HG02852 (cell line): ENCODE data around the gene LMF1.
"Not testable (repeated sequence)": the region's sequence is repeated elsewhere in the genome, so short reads cannot be mapped to it uniquely, and the experiment has no call there.

Experiments used
- ATAC-seq: cut with Tn5 transposase; IDR thresholded peaks from one replicate; pipeline ENCODE4 v1.9.1; 2021; ENCODE audit warnings: mild to moderate bottlenecking, moderate library complexity; ENCODE audit not compliant: unreplicated experiment

The LMF1 gene

DNA sequence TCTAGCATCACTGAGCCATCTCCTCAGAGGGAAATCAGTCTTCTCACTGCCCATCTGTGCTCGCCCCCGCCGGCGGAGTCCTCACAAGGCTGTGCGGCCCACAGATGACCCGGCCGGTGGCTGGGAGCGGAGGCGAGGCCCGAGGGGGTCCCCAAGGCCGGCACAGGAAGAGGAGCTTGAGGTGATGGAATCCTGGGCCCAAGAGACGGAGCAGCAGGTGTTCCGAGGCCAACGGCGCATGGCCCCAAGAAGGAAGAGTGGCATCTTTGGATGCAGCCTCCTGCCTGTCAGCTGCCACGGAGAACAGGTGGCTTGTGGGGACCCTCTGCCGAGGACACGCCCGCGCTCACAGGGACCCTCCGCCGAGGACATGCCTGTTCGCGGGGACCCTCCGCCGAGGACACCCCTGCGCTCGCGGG is 97.5 kb downstream of the LMF1 start:
- no peak for ATAC-seq

DNA sequence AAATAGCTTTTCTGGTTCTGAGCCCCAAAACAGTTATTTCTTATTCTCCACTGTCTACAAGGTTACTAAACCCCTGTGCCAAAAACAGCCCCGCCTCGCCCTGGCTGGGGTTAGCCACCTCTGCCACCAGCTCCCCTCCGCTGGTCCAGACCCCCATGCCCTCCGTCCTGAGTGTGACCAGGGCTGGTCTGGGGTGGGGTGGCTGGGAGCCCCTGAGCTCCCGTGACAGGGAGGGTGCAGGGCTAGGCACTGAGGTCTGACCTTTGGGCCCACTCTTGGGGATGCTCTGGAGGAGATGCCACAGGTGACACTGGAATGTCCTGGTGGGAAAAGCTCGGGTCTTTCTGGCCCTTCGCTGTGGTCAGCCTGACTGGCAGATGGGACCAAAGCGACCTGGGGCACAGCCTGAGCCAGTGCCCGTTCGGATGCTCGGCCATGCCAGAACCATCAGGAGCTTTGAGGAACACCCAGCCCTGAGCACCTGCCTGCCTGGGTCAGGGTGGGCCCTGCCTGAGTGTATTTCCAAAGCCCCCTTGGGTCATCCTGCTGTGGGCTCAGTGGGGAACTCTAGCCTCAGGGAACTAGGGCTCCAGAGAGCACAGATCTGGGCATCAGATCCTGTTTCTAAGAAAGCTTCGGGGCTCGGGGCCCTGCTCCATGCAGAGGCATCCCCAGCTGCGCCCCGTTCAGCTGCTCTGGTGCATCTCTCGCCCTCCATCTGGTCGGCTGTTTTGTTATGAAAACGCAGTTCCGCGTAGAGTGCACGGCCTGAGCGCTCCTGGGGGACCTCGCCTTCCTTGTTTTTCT is 98.1 kb downstream of the LMF1 start:
- ATAC-seq = no peak

DNA sequence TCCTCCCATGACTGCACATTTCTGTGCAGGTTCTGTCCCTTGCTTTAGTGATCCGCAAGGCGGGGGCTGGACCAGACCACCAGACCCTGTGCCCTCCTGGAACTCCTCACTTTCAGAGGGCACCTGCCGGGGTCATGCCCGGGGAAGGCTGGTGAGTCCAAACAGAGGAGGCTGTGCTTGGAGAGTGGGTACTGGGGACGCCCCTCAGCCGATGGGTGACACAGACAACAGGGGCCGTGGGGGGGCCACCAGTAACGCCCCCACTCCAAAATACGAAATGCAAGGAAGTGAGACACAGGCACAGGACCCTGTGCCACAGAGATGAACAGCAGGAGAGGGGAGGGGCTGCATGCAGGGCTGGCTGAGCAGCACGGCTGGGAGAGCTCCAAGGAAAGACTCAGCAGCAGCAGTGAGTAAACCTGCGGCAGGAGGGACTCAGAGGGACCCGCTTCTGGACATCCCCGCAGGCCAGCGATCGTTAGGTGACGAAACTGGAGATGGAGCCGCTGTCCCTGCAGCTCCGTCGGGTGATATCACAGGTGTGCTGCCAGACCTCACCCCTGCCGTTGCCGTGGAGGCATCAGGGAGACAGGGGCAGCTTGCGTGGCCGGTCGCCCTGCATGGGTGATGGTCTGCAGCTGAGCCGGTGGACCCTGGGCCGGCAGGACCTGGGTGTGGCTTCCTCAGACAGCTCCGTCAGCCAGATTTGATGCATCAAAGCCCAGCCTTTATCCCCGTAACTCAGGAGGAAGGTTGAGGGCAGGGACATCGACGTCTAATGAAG is 99.0 kb downstream of the LMF1 start:
- ATAC-seq = no peak

DNA sequence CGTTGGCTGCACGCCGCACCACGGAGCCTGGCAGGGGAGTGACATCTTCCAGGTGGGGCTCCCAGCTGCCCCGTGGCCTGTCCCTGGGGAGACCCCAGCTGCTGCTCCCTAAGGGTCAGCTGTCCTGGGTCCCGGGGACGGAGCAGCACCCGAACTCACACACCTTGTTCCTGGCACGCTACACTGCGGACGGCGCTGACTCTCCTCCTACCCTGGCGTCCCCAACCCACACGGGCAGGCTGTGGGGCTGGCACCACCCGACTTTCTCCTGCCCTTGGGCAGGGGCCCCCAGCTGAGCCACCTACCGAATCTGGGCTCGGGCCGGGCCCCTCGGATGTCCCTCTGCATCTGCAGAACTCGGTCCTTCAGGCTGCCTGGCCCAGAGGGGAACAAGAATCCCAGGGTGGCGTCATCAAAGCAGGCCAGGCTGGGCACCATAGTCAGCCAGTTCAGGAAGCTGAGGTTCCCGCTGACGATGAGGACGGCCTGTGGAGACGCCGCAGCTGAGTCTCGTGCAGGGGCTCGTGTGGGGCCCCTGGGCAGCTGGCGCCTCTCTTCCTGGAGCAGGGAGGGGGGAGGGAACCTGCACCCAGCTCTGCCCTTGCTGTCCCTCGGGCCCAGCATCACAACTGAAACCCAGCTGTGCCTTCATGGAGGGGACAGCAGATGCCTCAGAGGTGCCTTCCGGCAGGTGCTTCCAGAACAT is 99.8 kb downstream of the LMF1 start:
- ATAC-seq = no peak

DNA sequence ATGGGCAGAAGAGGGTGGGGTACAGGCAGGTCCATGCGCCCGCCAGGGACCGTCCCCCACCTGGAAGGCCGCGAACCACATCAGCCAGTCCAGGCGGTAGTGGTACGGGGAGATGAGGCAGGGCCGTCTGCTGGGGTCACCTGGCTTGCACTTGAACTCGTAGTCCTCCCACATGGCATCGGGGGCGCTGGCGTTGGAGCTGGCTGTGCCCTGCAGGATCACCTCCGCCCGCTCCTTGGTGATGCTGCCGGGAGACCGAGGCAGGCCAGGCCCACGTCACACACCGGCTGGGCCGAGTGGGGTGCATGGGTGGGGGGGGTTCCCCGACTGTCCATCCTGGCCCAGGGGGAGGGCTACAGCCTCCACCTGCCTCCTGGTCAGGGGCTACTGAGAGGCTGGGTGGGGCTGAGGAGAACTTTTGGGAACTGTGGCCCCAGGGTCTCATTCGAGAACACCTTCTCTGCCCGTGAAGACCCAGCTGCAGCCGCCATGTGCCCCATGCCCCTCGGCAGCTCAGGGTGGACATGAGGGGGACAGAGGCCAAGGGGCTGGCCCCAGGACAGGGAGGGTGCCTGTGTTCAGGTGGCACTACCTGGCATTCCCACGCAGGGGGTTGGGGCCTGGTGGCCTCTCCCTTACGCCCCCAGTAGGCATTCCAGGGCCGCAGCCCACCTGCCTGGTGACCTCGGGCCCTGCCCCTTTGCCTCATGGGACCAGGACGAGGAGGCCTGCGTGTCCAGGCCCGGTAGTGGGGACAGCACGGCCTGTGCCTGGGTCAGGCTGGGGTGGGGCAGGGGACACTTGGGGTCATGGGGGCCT is 100.8 kb downstream of the LMF1 start:
- no peak for ATAC-seq

DNA sequence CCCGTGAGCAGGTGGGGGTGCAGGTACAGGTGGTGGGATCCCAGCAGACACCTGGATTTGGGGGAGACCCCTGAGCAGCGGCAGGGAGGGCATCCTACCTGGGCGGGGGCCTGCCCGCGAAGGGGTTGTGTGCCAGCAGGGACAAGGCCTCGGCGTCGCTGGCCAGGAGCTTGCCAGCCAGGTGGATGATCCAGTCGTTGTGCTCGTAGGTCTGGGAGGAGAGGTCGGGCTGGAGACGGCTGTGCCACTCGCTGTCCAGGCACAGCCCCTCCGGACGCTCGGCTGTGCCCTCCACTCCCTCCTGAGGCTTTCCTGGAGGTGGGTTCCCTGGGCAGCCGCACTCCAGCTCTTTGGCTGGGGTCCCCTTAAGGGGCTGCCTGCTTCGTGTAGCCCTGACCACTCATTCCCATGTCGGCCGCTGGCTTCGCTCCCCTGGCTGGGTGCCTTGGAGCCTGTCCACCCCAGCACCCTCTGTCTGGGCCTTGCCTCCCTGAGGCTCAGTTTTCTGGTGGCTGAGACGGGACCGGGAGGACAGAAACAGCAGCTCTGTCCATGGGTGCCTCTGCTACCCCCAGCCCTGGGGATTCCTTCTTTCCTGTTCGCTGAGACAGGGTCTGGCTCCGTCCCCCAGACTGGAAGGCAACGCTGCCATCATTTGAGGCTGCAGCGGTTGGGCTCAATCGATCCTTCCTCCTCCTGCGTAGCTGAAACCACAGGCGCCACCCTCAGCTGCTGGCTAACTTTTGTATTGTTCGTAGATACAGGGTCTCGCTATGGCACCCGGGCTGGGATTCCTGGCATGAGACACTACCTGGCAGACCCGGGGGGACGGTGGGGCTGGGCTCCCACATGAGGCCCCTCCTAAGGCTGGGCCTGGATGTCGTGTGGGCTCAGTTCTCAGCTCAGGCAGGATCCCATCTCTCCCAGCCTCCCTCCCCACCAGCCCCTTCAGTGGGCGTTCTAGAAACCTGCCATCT is 101.7 kb downstream of the LMF1 start:
- ATAC-seq = no peak

DNA sequence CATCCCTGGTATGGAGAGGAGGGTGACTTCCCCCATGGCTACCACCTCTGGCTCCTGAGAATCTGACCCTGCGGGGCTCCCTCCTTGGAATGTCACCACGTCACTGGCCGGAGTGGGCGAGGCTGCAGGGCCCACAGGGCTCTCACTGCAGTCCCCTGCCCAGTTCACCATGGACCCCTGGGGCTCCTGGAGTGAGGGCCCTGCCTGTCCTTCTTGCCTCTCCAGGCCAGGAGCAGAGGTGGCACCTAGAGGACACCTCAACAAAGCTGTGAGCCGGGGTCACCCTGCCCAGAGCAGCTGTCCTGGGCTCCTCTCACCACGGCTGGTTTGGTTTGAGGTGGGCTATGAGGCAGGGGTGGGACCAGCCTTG is 102.4 kb downstream of the LMF1 start:
- ATAC-seq = no peak

DNA sequence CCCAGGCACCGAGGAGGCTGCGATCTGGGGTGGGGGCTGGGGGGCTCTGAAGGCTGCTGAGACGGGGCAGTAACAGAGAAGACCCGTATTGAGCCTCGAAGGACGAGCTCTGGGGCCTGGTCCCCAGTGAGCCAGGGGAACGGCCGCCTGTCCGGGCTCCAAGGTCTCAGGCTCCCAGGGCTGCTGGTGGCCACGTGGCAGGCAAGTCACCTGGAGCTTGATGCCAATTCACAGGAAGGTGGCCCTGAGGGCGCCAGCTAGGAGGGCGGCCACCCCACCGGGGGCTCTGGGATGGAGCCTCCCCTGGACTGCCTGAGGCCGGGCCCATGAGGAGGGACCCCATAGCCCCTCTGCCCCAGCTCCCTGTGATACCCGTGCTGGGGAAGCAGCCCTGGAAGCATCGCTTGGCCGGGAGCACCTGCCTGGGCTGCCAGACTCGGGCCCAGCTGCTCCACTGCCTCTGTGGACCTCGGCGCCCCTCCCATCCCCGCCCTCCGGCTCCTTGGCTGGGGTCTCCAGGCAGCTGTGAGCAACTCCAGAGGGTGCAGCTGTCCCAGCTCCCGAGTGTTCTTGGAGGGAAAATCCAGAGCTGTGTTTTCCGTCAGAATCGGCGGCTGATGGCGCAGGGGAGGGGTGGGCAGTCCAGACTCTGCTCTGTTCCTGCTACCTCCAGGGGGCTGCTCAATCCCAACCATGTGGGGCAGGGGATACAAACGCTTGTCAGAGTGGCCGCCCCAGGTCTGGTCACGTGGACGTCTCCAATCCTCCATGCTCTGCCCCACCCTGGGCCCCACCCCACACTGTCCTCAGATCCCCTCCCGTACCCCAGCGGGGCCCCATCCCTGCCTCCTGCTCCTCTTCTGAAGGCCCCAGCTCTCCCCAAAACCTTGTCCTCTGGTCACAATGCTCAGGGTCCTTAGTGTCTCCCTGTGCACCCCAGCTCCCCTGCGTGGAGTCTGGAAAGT is 103.1 kb downstream of the LMF1 start:
- ATAC-seq = no peak

DNA sequence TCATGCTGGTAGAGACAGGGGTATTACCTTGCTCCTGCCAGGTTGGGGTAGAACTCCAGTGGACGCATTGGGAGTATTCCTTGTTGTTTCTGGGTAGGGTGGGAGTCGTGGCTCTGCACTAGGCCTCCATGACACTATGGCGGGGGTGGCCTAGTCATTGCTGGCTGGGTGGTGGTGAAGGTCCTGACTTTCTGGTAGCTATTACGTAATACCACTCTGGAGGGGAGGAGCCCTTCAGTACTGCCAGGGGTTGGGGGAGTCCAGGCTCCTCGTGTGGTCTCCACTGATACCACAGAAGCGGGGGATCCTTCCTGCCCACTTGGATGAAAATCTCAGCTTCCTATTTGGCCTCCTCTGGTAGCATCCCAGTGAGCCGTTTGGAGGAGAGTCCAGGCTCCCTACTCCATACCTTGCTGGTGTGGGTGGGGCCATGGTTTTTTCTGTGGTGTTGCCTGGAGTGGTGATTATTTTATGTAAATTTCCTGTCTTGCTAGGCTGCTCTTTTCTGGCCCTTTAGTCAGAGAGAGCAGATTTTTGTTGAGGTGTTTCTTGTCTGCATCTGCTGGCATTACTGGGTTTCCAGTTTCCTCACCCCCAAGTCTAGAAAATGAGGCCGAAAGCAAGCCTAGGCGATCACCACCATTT is 104.4 kb downstream of the LMF1 start:
- ATAC-seq = no peak

DNA sequence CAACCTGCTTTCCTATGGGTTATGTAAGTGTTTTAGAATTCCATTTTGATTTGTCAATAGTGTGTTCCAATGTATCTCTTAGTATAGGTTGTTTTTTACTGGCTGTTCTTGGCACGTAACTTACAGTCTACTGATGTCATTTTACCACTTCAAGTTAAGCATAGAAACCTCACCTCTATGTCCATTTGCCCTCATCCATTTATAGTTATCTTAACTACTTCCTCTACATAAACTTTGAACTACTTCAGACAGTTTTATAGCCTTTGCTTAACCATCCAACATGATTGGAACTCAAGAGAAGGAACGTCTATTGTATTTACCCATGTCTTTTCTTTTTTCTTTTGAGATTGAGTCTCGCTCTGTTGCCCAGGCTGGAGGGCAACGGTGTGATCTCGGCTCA is 105.8 kb downstream of the LMF1 start:
- ATAC-seq = no peak

DNA sequence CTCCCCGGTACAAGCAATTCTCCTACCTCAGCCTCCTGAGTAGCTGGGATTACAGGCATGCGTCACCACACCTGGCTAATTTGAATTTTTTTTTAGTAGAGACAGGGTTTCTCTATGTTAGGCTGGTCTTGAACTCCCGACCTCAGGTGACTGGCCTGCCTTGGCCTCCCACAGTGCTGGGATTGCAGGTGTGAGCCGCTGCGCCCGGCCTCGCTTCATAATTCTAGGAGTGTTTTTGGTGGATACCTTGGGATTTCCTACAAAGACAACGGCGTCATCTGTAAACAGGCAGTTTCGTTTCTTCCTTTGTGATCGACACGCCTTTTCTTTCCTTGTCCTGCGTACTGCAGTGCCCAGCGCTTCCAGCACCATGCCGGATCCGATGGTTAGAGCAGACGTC is 109.3 kb downstream of the LMF1 start:
- no peak for ATAC-seq

DNA sequence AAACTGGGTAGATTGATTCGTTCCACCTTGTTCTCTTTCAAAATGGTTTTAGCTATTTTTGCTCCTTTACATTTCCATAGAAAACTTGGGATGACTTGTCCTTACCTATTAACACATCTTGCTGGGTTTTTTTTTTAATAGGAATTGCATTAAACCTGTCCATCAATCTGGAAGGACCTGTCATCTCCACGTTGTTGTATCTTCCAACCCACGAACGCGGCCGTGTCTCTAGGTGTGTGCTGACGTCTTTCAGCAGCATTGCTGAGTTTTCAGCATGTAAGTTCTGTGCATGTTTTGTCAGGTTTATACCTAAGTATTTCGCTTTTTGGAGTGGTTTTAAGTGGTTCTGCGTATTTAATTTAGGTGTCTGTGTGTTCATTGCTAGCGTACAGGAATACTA is 109.9 kb downstream of the LMF1 start:
- no peak for ATAC-seq

DNA sequence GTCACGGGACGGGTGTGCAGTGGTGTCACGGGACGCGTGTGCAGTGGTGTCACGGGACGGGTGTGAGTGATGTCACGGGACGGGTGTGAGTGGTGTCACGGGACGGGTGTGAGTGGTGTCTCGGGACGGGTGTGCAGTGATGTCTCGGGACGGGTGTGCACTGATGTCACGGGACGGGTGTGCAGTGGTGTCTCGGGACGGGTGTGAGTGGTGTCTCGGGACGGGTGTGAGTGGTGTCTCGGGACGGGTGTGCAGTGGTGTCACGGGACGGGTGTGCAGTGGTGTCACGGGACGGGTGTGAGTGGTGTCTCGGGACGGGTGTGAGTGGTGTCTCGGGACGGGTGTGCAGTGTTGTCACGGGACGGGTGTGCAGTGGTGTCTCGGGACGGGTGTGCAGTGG is 111.8 kb downstream of the LMF1 start:
- ATAC-seq = not testable (repeated sequence)

DNA sequence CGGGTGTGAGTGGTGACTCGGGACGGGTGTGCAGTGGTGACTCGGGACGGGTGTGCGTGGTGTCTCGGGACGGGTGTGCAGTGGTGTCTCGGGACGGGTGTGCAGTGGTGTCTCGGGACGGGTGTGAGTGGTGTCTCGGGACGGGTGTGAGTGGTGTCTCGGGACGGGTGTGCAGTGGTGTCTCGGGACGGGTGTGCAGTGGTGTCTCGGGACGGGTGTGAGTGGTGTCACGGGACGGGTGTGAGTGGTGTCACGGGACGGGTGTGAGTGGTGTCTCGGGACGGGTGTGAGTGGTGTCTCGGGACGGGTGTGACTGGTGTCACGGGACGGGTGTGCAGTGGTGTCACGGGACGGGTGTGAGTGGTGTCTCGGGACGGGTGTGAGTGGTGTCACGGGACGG is 112.3 kb downstream of the LMF1 start:
- ATAC-seq = not testable (repeated sequence)

DNA sequence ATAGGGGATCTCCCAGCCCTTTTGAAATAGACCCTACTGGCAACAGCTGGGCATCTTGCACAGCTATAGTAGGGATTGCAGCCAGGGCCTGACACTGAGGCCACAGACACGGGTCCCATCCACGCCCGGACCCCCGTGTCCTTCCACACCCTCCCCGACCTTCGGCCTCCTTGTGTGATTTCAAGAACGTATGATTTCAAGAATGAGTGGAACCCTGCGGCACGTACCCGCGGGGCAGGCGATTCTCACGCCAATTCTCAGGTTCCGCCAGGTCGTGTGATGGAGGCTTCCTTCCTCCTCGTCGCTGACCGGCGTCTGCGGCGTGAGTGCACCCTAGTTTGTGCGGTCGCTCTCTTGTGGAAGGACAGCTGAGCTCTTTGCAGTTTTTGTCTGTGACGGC is 114.0 kb downstream of the LMF1 start:
- ATAC-seq = no peak

DNA sequence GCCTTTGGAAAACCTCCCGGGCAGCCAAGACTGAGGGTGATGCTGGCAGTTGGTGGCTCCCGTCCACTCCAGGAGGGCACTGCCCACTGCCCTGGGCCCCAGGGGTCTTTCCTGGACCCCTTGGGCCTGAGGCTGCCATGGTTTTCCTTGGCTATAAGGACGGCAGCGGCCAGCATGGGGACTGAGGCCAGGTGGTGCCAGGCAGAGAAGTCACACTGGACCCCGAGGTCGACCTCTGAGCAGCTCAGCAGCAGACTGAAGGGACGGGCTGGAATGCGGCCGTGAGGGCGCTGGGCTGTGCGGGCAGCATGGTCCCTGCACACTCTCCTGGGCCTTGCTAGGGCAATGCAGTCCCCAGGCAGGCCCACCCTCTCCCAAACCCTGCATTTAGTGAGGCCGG is 114.7 kb downstream of the LMF1 start:
- ATAC-seq = no peak

DNA sequence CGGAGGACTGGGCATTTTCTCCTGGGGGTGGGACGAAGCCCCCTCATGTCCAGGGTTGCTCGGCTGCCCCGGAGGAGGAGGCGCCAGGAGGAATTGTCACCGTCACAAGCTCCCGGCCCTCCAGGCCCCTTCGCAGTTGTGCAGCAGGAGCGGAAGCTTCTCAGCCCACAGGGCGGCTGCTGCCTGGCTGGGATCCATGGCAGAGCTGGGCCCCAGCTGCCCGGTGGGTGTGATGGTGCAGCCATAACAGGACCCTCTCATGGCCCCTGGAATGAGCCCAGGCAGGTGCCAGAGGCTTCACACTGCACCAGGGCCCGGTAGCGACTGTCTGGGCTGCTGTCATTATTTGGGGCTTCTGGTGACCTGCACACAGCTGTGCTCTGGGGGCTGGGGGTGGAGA is 115.3 kb downstream of the LMF1 start:
- ATAC-seq = no peak

DNA sequence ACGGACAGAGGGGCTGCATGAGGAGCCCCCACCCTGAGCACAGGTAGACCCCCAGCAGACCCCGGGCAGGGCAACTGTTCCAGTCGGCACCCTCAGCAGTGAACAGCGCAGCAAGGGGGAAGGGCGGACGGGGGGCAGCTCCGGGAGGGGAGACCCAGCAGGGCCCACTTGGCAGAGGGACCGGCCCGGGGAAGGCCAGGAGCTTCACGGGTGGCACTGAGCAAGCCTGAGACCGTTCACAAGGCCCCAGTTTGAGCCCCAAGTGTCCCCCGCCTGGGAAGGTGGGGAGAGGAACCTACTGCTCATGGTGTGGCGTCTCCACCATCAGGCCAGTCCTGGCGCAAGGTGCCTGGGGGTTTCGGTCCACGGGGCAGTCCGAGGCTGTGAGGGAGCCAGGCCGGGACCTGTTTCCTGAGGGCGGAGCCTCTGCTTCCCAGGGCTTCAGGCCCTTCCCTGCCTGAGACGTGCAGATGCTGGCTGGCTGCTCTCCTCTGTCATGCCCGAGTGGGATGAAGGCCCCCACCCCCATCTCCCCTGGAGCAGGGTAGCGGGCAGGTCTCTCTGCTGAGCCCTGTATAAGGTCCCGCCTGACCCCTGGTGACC is 115.9 kb downstream of the LMF1 start:
- no peak for ATAC-seq
